SK-N-SH treated with all-trans-retinoic acid at 6 μM for 48 hours (cell line): ENCODE results near the gene TTYH3.

ENCODE experiments used
- ARNTL ChIP-seq: fragments of 450-650 bp; formaldehyde crosslinking; IDR thresholded peaks from 2 replicates; pipeline ENCODE4 v1.5.0; 2020; ENCODE audit warnings: low read depth, mild to moderate bottlenecking, moderate library complexity, borderline replicate concordance
- ISL1 ChIP-seq: fragments of 250-450 bp; sonication (Bioruptor Pico); IDR thresholded peaks from 2 replicates; pipeline ENCODE4 v2.1.2; 2022; ENCODE audit warnings: mild to moderate bottlenecking, moderate library complexity
- TOX ChIP-seq: fragments of 250-450 bp; sonication (Bioruptor Pico); IDR thresholded peaks from 2 replicates; pipeline ENCODE4 v1.8.0; 2021; ENCODE audit warnings: mild to moderate bottlenecking, moderate library complexity, borderline replicate concordance
- ZFP30 ChIP-seq: fragments of 450-650 bp; formaldehyde crosslinking; IDR thresholded peaks from 2 replicates; pipeline ENCODE4 v1.5.0; 2022; ENCODE audit warnings: mild to moderate bottlenecking, moderate library complexity
- TF ChIP-seq, protein P1 (sequence below): fragments of 250-450 bp; sonication (Bioruptor Pico); IDR thresholded peaks from 2 replicates; pipeline ENCODE4 v1.5.1; 2020; ENCODE audit warnings: low read depth, mild to moderate bottlenecking, moderate library complexity

DNA sequence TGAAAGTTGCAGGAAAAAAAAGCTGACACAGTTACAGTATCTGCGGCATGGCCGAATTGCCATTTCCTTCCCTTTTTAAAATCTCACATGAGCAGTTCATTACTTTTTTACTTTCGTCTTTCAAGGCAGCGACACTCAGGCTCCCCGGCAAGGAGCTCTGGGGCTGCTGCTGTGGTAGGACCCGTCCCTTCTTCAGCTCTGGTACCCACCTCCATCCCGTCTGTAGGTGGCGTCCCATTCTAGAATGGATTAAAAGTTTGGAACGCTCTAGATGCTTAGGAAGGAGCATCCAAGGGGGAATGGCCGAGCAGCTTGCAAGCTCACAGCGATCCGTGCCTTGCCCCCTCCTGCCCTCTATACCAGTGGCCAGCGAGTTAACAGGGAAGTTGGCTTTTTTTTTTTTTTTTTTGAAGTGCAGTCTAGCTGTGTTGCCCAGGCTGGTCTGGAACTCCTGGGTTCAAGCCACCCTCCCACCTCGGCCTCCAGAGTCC is 22.8 kb upstream of the TTYH3 start:
- TF ChIP-seq ISL1 (CRISPR knock-in tag) (no peak), ZFP30 (CRISPR knock-in tag) (no peak), ARNTL (CRISPR knock-in tag) (no peak), TOX (CRISPR knock-in tag) (no peak)
- TF ChIP-seq, protein P1, sequence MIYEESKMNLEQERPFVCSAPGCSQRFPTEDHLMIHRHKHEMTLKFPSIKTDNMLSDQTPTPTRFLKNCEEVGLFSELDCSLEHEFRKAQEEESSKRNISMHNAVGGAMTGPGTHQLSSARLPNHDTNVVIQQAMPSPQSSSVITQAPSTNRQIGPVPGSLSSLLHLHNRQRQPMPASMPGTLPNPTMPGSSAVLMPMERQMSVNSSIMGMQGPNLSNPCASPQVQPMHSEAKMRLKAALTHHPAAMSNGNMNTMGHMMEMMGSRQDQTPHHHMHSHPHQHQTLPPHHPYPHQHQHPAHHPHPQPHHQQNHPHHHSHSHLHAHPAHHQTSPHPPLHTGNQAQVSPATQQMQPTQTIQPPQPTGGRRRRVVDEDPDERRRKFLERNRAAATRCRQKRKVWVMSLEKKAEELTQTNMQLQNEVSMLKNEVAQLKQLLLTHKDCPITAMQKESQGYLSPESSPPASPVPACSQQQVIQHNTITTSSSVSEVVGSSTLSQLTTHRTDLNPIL, result no peak
